Spleen (tissue), 11 donors: ENCODE results near the gene DRAXIN. TPM values are rescaled to one million over a fixed set of nuclear protein-coding genes. Genes with fewer than 3 reads are reported as not detected.

Experiments used
- DNase-seq: peaks from one replicate; pipeline ENCODE4 v3.0.0-alpha.2; 2020
- H3K27ac ChIP-seq, 8 donors: fragments of 200-600 bp; sonication (generic) in 7 of 8; 1 replicate in 4 of 8; 2 replicates in 4 of 8; pipeline versions ENCODE4 v1.5.0 to v1.8.0; 2016 to 2021; ENCODE audit warnings: inconsistent platforms in 4 of 8, mild to moderate bottlenecking in 4 of 8, moderate library complexity in 1 of 8
- H3K27me3 ChIP-seq, 7 donors: fragments of 200-600 bp; sonication (generic) in 6 of 7; replicated peaks in 1 of 7; 1 replicate in 4 of 7; 2 replicates in 3 of 7; pipeline versions ENCODE4 v1.5.0 to v1.8.0; 2016 to 2021; ENCODE audit warnings: inconsistent platforms in 3 of 7, mild to moderate bottlenecking in 1 of 7
- H3K36me3 ChIP-seq, 6 donors: fragments of 200-600 bp; sonication (generic) in 5 of 6; 1 replicate in 4 of 6; 2 replicates in 2 of 6; pipeline versions ENCODE4 v1.5.0 to v1.8.0; 2016 to 2021; ENCODE audit warnings: inconsistent platforms in 2 of 6
- H3K4me1 ChIP-seq, 6 donors: fragments of 200-600 bp; sonication (generic) in 5 of 6; 1 replicate in 3 of 6; 2 replicates in 3 of 6; pipeline versions ENCODE4 v1.5.0 to v1.8.0; 2016 to 2021; ENCODE audit warnings: inconsistent platforms in 3 of 6
- H3K4me3 ChIP-seq, 8 donors: fragments of 200-600 bp; sonication (generic) in 7 of 8; 1 replicate in 4 of 8; 2 replicates in 4 of 8; pipeline versions ENCODE4 v1.5.0 to v1.8.0; 2016 to 2021; ENCODE audit warnings: inconsistent platforms in 4 of 8, mild to moderate bottlenecking in 4 of 8, moderate library complexity in 2 of 8
- H3K9me3 ChIP-seq, 8 donors: fragments of 200-600 bp; sonication (generic) in 7 of 8; 1 replicate in 4 of 8; 2 replicates in 4 of 8; pipeline versions ENCODE4 v1.5.0 to v1.8.0; 2016 to 2021; ENCODE audit warnings: inconsistent platforms in 4 of 8
- CTCF ChIP-seq, 11 experiments: fragments of 200-600 bp in 7 of 11; fragments of 450-650 bp in 4 of 11; sonication (generic) in 4 of 11; IDR thresholded peaks in 8 of 11; conservative IDR thresholded peaks in 3 of 11; 1 replicate in 7 of 11; 2 replicates in 4 of 11; pipeline versions ENCODE4 v1.4.0 to v1.8.0; 2016 to 2021; ENCODE audit warnings: antibody characterized with exemption in 11 of 11, inconsistent platforms in 4 of 11, mild to moderate bottlenecking in 1 of 11
- POLR2A ChIP-seq, 3 donors: fragments of 450-650 bp; IDR thresholded peaks; one replicate each; pipeline ENCODE4 v1.5.1; 2017; ENCODE audit warnings: antibody characterized with exemption in 3 of 3, mild to moderate bottlenecking in 1 of 3
- POLR2AphosphoS5 ChIP-seq, 3 donors: sonication (generic); formaldehyde crosslinking; IDR thresholded peaks; one replicate each; pipeline ENCODE4 v1.5.1; 2017; ENCODE audit warnings: antibody characterized with exemption in 3 of 3
- WGBS, 5 donors: extraction: QIAGEN DNeasy Blood & Tissue Kit in 3 of 5; methylation state at CpG; one replicate each; pipeline versions ENCODE4 v1.1.5 to v1.1.7; 2013 to 2018; 5-methylcytosine and 5-hydroxymethylcytosine counted together
- intact Hi-C: fragments of 100-400 bp; cut with DNase I; formaldehyde crosslinking; loops from one replicate; pipeline ENCODE4 v1.15.0; 2023; ENCODE audit warnings: low total_unique reads
- polyA plus RNA-seq, 3 donors: library from polyadenylated mRNA; stranded (reverse); fragments of 200-250 nt; gene quantifications; one replicate each; pipeline ENCODE4 v1.2.1, GENCODE V29; 2013
- total RNA-seq, 7 donors: library from RNA; depleted of rRNA in 3 of 7; stranded (reverse); fragments of >200 nt in 3 of 7; fragmentation: NEBNext Ultra II Directional in 4 of 7; extraction: Animal tissue kit (Norgen Biotek cat#: 25700) in 4 of 7; gene quantifications; one replicate each; pipeline versions ENCODE4 v1.1.0 to v1.2.1, GENCODE V29; 2016 to 2021
- donor health status: healthy with polysubstance abuse.
- donor health status: DM: no; HTN: no; CAD: no; lungs with moderate emphysema.
- donor health status: DM: no; HTN: no; CAD: no.
- donor health status: Bipolar disorder and iron deficiency.
- donor health status: healthy.
- donor health status: DM: no; HTN: no; CAD: no.
- donor health status: DM: yes; HTN: yes; CAD: no.

The DRAXIN gene
- total and polyA plus RNA-seq, 10 donors, result 0.04 to 0.37 (median 0.10) TPM; not detected in 3

GRCh38 chr1:11704691-11705475, 13.4 kb downstream of the DRAXIN start:
- H3K9me3 ChIP-seq, result no peaks in the 10 kb centered on the region
- peaks cover 0 to 86% (median 24%) of the 10 kb centered on the region in 7 donors for H3K27me3 ChIP-seq
- no peak for TF ChIP-seq POLR2A (IDR thresholded peaks at IDR 0.05)
- no peak for TF ChIP-seq CTCF (IDR thresholded peaks at IDR 0.05 in 8 of 11, conservative IDR thresholded peaks at IDR 0.05 in 3 of 11)
- TF ChIP-seq POLR2AphosphoS5 (IDR thresholded peaks at IDR 0.05), result no peak
- H3K4me3 ChIP-seq, result no peak overlapping the region
- no peaks in the 10 kb centered on the region for H3K36me3 ChIP-seq
- no peak overlapping the region for H3K27ac ChIP-seq
- intact Hi-C loops, result no loop called here
- DNase-seq, result no peak
- peaks cover 0 to 4% (median 0%) of the 10 kb centered on the region in 6 donors for H3K4me1 ChIP-seq
- WGBS, 5 donors, result 63 to 75% (median 65%) methylated on average over 14 to 22 of the region's 22 CpGs

- no peak for DNase-seq
- no peaks in the 10 kb centered on the region for H3K36me3 ChIP-seq
- H3K4me3 ChIP-seq, result no peak overlapping the region
- H3K27ac ChIP-seq, result no peak overlapping the region
- H3K9me3 ChIP-seq, result no peaks in the 10 kb centered on the region
- H3K27me3 ChIP-seq, result peaks cover 0 to 79% (median 22%) of the 10 kb centered on the region in 7 donors
- TF ChIP-seq POLR2AphosphoS5 (IDR thresholded peaks at IDR 0.05) (no peak), CTCF (IDR thresholded peaks at IDR 0.05 in 8 of 11, conservative IDR thresholded peaks at IDR 0.05 in 3 of 11) (no peak), POLR2A (IDR thresholded peaks at IDR 0.05) (no peak)
- 74 to 91% (median 86%) methylated on average over 9 of the region's 9 CpGs for WGBS, 5 donors
- H3K4me1 ChIP-seq, result peaks cover 0 to 4% (median 0%) of the 10 kb centered on the region in 6 donors
- intact Hi-C loops, result no loop called here
Measured at GRCh38 chr1:11705596-11705995, 14.1 kb downstream of the DRAXIN start.

GRCh38 chr1:11706292-11706691, 14.8 kb downstream of the DRAXIN start:
- no peak overlapping the region for H3K4me3 ChIP-seq
- H3K27me3 ChIP-seq, result peaks cover 0 to 79% (median 15%) of the 10 kb centered on the region in 7 donors
- intact Hi-C loops, result no loop called here
- WGBS, 5 donors, result 87 to 92% (median 91%) methylated on average over 4 to 14 of the region's 14 CpGs
- no peaks in the 10 kb centered on the region for H3K36me3 ChIP-seq
- no peak for DNase-seq
- no peak for TF ChIP-seq CTCF (IDR thresholded peaks at IDR 0.05 in 8 of 11, conservative IDR thresholded peaks at IDR 0.05 in 3 of 11)
- TF ChIP-seq POLR2AphosphoS5 (IDR thresholded peaks at IDR 0.05), result no peak
- no peak for TF ChIP-seq POLR2A (IDR thresholded peaks at IDR 0.05)
- H3K27ac ChIP-seq, result no peak overlapping the region
- peaks cover 0 to 5% (median 0%) of the 10 kb centered on the region in 6 donors for H3K4me1 ChIP-seq
- H3K9me3 ChIP-seq, result no peaks in the 10 kb centered on the region

GRCh38 chr1:11707621-11708276, 16.2 kb downstream of the DRAXIN start:
- Histone ChIP-seq H3K27me3 (peaks cover 0 to 81% (median 9%) of the 10 kb centered on the region in 7 donors), H3K27ac (no peak overlapping the region), H3K4me1 (peaks cover 0 to 3% (median 0%) of the 10 kb centered on the region in 6 donors), H3K36me3 (no peaks in the 10 kb centered on the region), H3K9me3 (no peaks in the 10 kb centered on the region), H3K4me3 (no peak overlapping the region)
- no peak for DNase-seq
- TF ChIP-seq CTCF (IDR thresholded peaks at IDR 0.05 in 8 of 11, conservative IDR thresholded peaks at IDR 0.05 in 3 of 11) (no peak), POLR2A (IDR thresholded peaks at IDR 0.05) (no peak), POLR2AphosphoS5 (IDR thresholded peaks at IDR 0.05) (no peak)
- intact Hi-C loops, result no loop called here
- WGBS, 5 donors, result 48 to 56% (median 55%) methylated on average over 15 to 17 of the region's 17 CpGs
